Measurements from ENCODE around the gene FOXG1.

Gene FOXG1

DNA sequence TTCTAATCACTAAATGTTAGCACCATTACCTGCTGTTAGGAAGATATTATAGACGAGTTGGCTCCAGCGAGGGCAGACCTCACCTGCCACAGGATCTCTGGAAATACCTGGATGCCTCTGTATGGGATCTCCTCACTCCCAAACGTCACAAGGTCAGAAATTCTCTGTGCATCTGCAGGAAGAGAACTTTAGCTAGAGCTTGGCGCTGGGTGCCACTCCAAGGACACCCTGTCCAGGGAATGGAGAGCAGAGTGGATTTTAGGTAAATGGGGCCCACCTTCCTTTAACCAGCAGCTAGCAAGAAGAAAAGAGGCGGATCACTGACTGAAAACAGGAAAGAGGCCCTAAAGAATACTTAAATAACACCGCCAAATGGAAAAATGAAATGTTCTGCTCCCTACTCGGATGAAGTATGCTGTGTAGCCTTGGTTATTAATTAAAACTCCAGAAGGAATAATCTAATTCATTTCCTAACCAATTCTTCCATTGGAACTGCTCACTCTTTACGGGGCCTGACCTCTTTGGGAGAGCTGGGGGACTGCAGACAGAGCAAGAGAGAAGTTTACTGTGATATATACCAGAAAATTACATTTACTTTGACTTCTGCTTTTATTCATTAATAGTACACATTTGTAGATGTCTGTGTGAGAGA is 4.2 kb upstream of the FOXG1 start:
- no peak for FAIRE-seq

DNA sequence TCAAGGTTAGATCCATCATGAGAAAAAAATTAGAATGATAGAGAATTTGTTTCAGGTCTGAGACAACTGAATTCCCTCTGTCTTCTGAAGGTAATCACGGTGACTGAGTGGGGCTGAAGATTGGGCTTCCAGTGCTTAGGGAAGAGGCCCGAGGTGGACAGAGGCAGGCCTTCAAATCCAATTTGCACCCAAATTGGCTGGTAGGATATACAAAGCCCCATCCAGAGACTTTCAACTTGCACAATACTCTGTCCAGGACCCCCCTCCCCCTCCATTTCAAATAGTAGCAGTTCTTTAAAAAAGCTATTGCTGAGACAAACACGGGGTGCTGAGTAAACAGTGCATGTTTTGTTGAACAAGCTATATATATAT is 3.6 kb upstream of the FOXG1 start:
- FAIRE-seq = no peak

DNA sequence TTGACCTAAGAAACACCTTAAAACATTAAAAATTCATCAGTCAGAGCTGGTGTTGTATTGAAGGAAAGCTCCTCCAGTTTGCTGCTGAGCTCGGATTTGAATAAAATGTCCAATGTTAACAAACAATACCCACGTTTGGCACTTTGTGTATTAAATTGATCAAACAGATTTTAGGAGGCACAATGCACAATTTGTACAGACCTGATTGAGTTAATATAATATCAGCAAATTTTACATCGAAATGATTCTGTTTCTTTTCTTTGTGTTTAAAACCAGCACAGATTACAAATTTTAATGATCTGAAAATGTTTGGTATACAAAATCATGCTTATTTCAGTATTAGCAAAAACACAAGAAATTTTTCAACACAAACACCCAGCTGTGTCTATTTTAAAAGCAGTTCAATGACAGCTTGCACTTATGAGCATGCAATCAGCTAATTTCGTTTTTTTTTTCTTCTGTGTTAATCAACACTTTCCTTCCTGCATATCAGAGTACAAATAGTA is 2.8 kb upstream of the FOXG1 start:
- FAIRE-seq = no peak

DNA sequence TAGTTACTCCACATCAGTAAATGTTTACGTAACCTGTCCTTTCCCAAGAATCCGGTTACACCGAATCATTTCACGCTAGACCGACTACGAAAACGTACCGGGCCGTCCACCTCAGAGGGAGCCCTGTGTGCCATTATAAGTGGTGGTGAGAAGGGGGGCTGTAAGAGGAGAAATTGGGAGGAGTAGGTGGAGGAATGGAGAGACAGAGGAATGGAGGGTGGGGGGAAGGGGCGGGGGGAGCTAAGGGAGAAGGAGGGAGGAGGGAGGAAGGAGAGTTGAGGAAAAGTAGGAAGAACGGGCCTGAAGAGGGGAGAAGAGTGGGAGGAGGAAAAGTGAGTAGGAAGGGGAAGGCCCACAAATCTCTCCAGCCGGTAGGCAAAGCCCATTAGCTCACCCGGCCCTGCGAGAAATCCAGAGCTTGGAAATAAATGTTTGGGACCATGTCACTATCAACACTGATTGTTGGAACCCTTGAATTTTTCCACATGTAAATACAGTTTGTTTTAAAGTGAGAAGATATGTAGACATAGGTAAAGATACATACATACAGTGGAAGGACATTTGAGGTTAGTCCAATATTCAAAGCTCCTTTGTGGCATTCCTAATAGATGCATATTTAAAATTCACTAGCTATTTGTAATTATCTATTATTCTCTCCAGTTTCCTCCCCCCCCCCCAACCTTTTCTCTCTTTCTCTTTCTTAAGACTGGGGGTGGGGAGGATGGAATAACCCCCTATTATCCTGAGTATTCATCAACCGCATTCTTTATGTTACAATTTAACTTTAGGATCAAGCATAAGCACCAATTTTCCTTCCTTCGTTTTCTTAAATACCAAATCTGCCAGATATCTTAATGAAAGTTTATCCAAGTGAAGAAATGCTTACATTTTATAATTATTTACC is 2.1 kb upstream of the FOXG1 start:
- FAIRE-seq = no peak

DNA sequence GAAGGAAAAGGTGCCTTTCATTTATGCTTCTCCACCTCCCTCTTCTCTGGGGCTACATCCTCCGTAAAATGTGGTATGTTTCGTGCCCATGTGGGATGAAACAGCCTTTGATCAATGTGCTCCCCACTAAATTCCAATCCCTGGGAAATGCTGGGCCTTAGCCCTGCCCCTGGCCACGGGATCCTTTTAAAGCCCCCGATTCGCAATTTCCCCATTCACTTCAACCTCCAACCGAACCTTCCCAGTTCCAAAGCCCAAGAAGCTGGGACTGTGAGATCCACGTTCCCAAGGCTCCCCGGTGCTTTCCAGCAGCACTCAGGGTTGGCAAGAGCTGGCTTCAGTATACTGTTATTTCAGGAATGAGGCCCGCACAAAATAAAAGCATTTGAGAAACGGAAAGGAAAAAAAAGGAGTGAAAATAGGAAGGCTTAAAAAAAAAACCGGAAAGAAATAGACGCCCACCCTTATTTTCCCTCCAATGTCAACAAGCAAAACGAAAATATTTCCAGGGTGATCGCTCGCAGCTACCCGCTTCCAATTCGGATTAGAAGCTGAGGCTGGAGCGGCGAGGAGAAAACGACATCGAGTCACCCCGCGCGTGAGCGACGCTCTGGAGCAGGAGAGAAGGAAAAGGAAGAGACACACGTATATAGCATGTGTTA is 1.3 kb upstream of the FOXG1 start:
- no peak for FAIRE-seq

DNA sequence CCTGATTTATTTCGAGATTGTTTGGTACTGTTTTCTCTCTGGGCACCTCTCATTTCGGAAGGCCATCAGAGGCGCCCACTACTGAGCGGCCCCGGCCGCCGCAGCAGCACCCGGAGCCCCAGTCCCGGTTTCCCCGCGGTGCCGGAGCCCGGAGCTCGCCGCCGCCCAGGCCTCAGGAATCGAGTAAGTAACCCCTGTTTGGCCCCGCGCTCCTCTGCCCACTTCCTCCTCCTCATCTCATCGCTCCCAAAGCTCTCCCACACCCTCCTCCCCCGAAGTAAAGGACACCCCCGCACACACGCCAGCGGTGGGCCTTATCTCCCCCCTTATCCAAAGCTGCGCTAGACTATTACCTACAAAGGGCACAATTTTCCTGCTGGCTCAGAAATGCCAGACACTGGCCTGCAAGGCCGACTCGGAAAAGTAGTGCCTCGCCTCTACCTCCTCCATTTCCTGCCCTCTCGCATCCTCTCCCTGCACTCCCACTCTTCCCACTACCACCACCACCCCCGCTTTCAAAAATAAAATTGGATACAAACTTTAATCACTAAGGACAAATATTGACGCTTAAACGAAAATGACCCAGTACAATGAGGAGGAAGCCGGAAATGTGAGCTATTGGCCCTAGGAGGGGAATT is 637 bp upstream of the FOXG1 start:
- no peak for FAIRE-seq

DNA sequence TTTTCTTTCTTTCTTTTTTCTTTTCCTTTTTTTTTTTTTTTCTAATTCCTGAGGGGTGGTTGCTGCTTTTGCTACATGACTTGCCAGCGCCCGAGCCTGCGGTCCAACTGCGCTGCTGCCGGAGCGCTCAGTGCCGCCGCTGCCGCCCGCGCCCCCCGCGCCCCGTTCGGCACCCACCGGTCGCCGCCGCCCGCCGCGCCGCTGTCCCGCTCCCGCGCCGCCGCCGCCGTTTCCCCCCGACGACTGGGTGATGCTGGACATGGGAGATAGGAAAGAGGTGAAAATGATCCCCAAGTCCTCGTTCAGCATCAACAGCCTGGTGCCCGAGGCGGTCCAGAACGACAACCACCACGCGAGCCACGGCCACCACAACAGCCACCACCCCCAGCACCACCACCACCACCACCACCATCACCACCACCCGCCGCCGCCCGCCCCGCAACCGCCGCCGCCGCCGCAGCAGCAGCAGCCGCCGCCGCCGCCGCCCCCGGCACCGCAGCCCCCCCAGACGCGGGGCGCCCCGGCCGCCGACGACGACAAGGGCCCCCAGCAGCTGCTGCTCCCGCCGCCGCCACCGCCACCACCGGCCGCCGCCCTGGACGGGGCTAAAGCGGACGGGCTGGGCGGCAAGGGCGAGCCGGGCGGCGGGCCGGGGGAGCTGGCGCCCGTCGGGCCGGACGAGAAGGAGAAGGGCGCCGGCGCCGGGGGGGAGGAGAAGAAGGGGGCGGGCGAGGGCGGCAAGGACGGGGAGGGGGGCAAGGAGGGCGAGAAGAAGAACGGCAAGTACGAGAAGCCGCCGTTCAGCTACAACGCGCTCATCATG is 654 bp downstream of the FOXG1 start:
- no peak for FAIRE-seq

DNA sequence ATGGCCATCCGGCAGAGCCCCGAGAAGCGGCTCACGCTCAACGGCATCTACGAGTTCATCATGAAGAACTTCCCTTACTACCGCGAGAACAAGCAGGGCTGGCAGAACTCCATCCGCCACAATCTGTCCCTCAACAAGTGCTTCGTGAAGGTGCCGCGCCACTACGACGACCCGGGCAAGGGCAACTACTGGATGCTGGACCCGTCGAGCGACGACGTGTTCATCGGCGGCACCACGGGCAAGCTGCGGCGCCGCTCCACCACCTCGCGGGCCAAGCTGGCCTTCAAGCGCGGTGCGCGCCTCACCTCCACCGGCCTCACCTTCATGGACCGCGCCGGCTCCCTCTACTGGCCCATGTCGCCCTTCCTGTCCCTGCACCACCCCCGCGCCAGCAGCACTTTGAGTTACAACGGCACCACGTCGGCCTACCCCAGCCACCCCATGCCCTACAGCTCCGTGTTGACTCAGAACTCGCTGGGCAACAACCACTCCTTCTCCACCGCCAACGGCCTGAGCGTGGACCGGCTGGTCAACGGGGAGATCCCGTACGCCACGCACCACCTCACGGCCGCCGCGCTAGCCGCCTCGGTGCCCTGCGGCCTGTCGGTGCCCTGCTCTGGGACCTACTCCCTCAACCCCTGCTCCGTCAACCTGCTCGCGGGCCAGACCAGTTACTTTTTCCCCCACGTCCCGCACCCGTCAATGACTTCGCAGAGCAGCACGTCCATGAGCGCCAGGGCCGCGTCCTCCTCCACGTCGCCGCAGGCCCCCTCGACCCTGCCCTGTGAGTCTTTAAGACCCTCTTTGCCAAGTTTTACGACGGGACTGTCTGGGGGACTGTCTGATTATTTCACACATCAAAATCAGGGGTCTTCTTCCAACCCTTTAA is 1.5 kb downstream of the FOXG1 start:
- FAIRE-seq = no peak

DNA sequence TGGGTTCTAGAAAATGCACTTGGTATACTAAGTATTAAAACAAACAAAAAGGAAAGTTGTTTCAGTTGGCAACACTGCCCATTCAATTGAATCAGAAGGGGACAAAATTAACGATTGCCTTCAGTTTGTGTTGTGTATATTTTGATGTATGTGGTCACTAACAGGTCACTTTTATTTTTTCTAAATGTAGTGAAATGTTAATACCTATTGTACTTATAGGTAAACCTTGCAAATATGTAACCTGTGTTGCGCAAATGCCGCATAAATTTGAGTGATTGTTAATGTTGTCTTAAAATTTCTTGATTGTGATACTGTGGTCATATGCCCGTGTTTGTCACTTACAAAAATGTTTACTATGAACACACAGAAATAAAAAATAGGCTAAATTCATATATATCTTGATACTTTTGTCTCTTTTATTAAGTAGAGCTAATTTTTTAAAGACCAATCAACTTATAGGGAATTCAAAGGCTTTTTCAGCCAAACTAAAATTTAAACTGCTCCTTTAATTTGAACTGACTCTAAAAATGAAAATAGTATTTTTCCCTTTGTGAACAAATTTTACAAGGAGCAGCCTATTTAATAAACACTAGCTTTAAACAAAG is 2.8 kb downstream of the FOXG1 start:
- no peak for FAIRE-seq

DNA sequence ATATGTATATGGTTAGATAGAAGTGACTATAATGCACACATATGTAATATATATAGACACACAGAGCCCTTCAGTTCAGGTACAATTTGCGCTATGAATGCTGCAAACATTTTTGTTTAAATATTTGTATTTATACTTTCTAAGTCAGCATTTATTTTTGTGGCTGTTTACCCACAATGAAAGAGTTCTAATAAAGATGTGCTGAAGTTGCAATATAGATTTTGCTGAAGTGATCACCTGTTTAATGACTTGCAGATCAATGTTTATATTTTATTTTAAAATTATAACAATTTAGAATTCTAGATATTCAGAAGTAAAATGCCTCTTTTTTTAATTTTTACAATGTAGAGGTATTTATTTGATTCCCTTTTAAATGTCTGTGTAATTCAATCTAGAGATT is 3.5 kb downstream of the FOXG1 start:
- FAIRE-seq = no peak

DNA sequence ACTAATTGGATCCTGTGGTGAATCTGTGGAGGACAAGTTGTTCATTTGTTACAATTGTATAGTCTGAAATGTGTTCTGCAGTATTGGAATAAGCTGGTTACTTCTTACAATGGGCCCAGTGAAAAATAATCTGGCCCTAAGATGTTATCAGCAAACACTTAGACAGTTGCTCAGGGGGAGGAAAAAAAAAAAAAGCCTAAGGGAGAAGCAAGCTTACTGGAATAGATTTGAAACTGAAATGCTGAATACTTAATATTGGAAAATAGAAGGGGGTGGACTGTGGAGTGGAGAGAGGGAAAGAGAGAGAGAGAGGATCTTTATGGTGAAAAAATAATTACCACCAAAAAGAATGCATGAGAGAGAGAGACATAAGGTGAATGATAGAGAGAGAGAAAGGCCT is 4.0 kb downstream of the FOXG1 start:
- FAIRE-seq = no peak

DNA sequence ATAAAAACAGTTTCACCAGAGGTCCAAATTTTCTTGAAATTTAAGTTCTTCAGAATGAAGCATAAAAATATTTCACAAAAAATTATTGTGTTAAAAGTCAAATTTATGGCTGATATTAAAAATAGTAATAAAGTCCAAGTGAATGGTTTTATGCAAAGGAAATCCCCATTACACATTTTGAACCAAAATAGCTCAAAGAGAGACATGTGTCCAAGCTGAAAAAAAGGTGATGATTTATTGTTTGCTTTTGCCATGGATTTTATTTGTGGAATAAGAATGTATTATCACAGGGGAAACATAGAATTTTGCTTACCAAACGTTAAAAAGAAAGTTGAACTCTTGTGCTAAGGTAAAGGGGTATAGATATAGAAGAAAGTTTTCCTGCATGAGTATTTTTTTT is 4.6 kb downstream of the FOXG1 start:
- no peak for FAIRE-seq

DNA sequence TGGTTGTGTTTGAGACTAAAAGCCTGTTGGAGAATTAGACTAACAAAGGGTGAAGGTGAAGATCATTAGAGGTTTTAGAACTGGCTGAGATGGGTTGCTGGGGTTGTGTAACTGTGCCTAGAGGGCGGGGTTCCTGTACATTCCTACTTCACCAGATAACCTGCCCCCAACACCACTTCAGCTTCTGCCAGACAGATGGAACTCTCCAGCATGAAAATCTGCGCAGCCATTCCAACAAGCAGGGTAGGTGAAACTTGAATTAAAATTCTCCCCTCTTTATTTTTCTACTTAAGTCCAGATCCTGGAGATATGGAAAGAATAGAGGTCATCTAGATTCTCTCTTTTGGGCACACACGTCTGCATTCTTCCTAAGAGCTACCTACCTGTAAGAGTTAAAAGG is 6.0 kb downstream of the FOXG1 start:
- no peak for FAIRE-seq

DNA sequence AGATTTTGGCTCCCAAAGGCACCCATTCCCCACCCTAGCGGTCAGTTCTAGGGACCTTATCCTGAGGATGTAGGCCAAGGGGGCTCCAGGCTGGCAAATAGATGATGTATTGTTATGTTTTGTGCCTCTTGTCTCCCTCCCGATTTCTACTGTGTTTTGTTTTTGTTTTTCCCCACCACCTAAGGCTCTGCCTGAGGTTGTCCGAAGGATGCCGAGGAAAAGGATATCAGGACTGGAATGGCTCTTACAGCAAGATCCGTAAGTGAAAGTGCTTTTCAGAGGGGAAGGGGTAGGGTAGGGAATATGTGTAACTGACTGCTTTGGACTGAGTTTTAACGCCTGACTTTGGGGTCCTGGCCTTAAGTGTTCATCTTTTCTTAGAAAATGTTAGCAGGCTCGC is 6.6 kb downstream of the FOXG1 start:
- FAIRE-seq = no peak

DNA sequence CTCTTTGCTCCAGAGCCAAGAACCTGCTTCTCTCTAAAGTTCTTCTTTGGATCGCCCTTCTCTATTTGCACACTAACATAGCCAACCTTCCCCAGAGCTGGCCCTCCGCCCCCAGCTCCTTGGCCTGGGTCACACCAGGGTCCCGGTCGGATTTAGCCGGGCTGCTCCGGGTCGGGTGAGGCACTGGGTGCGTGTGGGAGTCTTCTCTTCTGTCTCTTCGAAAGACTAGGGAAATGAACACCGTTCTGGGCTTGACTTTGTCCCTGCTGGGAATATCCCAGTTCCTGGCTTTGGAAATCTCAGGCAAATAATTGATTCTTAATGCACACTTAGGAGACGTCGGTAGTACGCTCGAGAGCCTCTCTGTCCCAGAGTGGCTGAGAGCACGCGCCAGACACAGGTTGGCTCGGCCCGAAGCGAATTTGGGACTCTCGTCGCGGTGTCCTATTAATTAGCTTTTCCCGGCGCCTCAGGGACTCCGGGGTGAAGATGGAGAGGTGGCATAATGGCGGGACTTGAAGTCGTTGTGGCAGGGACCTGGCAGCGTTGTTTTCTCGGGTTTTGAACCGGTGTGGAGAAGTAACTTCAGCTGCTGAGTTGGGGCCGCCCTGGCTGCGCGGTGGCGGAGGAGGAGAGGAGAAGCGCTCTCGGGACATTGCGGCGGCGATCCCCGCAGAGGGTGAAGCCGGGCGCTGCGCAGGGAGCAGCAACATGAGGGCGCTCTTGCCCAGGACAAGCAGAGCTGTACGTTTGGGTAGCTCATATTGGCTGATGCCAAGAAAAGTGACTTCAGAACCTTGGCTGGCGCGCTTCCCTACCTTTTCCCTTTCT is 7.5 kb downstream of the FOXG1 start:
- no peak for FAIRE-seq

DNA sequence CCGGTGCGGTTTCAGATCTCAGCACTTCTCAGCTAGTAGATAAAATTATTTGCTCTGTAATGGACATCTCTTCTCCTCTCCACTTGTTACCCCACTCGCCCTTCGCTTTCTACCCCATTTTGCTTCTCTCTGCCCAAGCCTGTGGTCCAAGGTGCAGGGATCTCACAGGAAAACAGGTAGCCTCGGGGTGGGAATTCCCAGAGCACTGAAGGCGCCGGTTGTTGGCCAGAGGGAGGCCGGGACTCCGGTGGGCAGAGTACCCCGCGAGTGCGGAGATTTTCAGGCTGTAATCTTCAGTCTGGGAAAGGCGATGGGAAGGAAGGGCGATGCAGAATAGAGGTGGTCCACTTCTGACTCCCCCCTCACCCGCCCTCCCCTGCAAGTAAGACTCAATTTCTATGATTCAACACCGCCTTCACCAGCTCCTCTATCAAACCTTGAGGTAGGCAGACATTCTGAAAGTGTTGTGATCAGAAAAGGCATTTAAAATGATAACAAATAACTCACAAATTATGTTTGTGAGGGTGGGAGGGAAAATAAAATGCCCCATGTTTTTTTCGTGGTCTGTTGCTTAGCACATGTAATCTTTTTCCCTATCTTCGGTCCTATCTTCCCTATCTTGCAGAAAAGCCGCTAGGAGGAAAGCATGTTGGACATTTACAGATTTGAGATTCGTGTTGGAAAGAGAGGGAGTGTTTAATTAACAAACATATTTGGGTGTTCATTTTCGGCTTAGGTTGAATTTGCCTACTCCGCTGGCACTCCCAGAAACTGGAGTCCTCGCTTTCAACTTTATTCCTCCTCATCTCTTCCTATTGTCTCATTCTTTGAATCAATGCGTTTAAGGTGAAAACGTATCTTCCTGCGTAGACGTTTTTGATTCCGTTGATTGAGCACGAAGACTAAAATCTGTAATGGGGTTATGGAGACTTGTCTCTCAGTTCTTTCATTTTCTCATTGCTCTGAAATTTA is 8.5 kb downstream of the FOXG1 start:
- FAIRE-seq = no peak

DNA sequence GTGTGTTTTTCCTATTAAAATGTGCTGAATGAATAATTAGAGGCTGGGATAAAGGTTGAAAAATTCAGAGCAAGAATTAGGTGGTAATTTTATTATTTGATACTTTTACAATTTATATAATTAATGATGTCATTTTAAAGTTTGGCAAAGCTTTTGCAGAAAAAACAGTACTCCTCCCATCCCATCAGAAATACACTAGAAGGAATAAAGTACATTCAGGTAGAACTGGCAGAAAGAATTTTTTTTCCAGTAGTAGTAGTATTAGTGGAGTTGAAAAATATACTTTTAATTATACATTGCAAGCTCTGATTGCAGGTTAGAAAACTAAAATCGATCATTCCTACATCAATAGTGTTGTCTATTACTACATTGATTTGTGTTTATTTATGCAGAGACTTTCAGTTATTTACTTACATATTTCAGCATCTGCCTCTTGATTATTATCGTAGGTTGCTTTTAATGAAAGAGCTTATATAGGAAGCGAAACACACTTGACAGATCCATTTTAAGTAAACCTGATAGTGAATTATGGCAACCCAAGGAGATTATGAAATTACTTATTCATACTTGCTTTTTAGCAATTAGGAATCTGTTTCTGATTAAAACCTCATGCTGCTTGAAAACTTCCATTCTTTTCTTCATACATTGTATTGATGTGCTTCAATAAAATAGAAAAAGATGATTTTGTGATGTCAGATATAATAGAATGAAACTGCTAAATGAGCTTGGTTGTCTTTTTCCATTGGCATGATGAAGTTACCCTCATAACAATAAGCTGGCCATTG is 10.1 kb downstream of the FOXG1 start:
- FAIRE-seq = no peak

All from TTC549 (cell line).